HepG2 (cell line): ENCODE measurements around the gene RAP2A. TPM values are rescaled to one million over a fixed set of nuclear protein-coding genes. Genes with fewer than 3 reads are reported as not detected.

ENCODE experiments used
- POLR2AphosphoS5 ChIP-seq: IDR thresholded peaks from 2 replicates; pipeline ENCODE4 v1.6.1; 2012; ENCODE audit warnings: low read depth, low read length
- SIX4 ChIP-seq: sonication (generic); formaldehyde crosslinking; IDR thresholded peaks from 2 replicates; pipeline ENCODE4 v1.4.0; 2020; ENCODE audit warnings: missing genetic modification reagents
- ZBTB20 ChIP-seq: sonication (generic); formaldehyde crosslinking; IDR thresholded peaks from 2 replicates; pipeline ENCODE4 v1.8.1; 2023; ENCODE audit warnings: missing genetic modification reagents, low read depth, mild to moderate bottlenecking, borderline replicate concordance
- ZNF232 ChIP-seq: sonication (generic); formaldehyde crosslinking; IDR thresholded peaks from 2 replicates; pipeline ENCODE4 v1.4.0; 2020; ENCODE audit warnings: missing genetic modification reagents, borderline replicate concordance
- ZNF441 ChIP-seq: sonication (generic); formaldehyde crosslinking; IDR thresholded peaks from 2 replicates; pipeline ENCODE4 v1.7.0; 2021; ENCODE audit warnings: missing genetic modification reagents, borderline replicate concordance
- polyA plus RNA-seq, 8 experiments: library from polyadenylated mRNA; depleted of rRNA in 3 of 8; stranded (reverse) in 7 of 8; unstranded in 1 of 8; fragments of >200 nt; fragmentation: Illumina TruSeq in 4 of 8; extraction: Trizol in 4 of 8; gene quantifications; 2 replicates each; pipeline versions ENCODE4 v1.2.1 to v1.2.3, GENCODE V29; 2011 to 2016; ENCODE audit warnings: low read depth in 4 of 8, missing spikeins in 1 of 8, mixed read lengths in 1 of 8; ENCODE audit not compliant: insufficient read depth in 1 of 8
- total RNA-seq, 5 experiments: library from RNA; depleted of rRNA; stranded (reverse); fragments of >200 nt; fragmentation: Illumina TruSeq; extraction: Trizol; gene quantifications; 2 replicates each; pipeline ENCODE4 v1.2.3, GENCODE V29; 2016; ENCODE audit warnings: low read depth in 1 of 5
- TF ChIP-seq, protein P1 (sequence below): sonication (generic); formaldehyde crosslinking; IDR thresholded peaks from 2 replicates; pipeline ENCODE4 v1.9.0; 2022; ENCODE audit warnings: missing genetic modification reagents, mild to moderate bottlenecking, borderline replicate concordance
- TF ChIP-seq, protein P2 (sequence below): sonication (generic); formaldehyde crosslinking; IDR thresholded peaks from 2 replicates; pipeline ENCODE4 v1.9.0; 2021; ENCODE audit warnings: missing genetic modification reagents, mild to moderate bottlenecking, borderline replicate concordance
- TF ChIP-seq, protein P3 (sequence below): sonication (generic); formaldehyde crosslinking; IDR thresholded peaks from 2 replicates; pipeline ENCODE4 v1.4.0; 2020; ENCODE audit warnings: missing genetic modification reagents
- TF ChIP-seq, protein P4 (sequence below): sonication (generic); formaldehyde crosslinking; IDR thresholded peaks from 2 replicates; pipeline ENCODE4 v1.4.0; 2020; ENCODE audit warnings: missing genetic modification reagents, borderline replicate concordance
- TF ChIP-seq, protein P5 (sequence below): fragments of 450-650 bp; IDR thresholded peaks from 2 replicates; pipeline ENCODE4 v1.6.1; 2016
- TF ChIP-seq, protein P6 (sequence below): IDR thresholded peaks from 2 replicates; pipeline ENCODE4 v1.4.0; 2020; ENCODE audit warnings: mild to moderate bottlenecking, missing genetic modification reagents
- TF ChIP-seq, protein P7 (sequence below): sonication (generic); formaldehyde crosslinking; IDR thresholded peaks from 2 replicates; pipeline ENCODE4 v1.5.0; 2020; ENCODE audit warnings: mild to moderate bottlenecking, missing genetic modification reagents, moderate library complexity

RAP2A gene
- total and polyA plus RNA-seq, 2 of the 13 experiments (the other 11 are each of a cell fraction or from before 2014, with no cell fraction given), result 9.9 to 23.1 TPM

DNA sequence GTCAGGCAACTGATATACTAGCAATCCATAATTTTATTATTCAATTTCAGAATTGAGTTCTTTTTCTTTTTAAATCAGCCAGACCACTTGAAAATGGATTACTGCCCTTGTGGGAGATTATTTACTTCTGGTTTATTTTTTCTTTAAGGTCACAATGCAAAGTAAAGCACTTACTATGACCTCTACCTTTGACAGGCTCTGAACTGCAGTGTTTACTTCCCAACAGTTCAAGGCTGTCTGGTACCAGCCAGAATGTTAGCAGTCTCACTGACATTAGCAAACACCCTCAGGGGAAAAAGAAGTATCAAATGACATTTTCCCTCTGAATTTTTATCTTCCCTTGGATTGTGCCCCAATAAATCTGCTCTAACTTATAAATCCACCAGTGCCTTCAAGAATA, 57.5 kb downstream of the RAP2A start (continued):
- TF ChIP-seq ZNF232 (CRISPR knock-in tag) (peak; percentile 74), SIX4 (peak; percentile 93), POLR2AphosphoS5 (no peak), ZBTB20 (CRISPR knock-in tag) (0 out of 2 replicates have a peak, but pooled peaks have one; percentile 46), ZNF441 (CRISPR knock-in tag) (0 out of 2 replicates have a peak, but pooled peaks have one; percentile 23)
- TF ChIP-seq, protein P1, sequence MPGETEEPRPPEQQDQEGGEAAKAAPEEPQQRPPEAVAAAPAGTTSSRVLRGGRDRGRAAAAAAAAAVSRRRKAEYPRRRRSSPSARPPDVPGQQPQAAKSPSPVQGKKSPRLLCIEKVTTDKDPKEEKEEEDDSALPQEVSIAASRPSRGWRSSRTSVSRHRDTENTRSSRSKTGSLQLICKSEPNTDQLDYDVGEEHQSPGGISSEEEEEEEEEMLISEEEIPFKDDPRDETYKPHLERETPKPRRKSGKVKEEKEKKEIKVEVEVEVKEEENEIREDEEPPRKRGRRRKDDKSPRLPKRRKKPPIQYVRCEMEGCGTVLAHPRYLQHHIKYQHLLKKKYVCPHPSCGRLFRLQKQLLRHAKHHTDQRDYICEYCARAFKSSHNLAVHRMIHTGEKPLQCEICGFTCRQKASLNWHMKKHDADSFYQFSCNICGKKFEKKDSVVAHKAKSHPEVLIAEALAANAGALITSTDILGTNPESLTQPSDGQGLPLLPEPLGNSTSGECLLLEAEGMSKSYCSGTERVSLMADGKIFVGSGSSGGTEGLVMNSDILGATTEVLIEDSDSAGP (CRISPR knock-in tag), result no peak
- TF ChIP-seq, protein P2, sequence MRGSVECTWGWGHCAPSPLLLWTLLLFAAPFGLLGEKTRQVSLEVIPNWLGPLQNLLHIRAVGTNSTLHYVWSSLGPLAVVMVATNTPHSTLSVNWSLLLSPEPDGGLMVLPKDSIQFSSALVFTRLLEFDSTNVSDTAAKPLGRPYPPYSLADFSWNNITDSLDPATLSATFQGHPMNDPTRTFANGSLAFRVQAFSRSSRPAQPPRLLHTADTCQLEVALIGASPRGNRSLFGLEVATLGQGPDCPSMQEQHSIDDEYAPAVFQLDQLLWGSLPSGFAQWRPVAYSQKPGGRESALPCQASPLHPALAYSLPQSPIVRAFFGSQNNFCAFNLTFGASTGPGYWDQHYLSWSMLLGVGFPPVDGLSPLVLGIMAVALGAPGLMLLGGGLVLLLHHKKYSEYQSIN, result no peak
- TF ChIP-seq, protein P3, sequence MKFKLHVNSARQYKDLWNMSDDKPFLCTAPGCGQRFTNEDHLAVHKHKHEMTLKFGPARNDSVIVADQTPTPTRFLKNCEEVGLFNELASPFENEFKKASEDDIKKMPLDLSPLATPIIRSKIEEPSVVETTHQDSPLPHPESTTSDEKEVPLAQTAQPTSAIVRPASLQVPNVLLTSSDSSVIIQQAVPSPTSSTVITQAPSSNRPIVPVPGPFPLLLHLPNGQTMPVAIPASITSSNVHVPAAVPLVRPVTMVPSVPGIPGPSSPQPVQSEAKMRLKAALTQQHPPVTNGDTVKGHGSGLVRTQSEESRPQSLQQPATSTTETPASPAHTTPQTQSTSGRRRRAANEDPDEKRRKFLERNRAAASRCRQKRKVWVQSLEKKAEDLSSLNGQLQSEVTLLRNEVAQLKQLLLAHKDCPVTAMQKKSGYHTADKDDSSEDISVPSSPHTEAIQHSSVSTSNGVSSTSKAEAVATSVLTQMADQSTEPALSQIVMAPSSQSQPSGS (CRISPR knock-in tag), result peak; percentile 77; the same call in 1 of the 2 replicates
- TF ChIP-seq, protein P4, sequence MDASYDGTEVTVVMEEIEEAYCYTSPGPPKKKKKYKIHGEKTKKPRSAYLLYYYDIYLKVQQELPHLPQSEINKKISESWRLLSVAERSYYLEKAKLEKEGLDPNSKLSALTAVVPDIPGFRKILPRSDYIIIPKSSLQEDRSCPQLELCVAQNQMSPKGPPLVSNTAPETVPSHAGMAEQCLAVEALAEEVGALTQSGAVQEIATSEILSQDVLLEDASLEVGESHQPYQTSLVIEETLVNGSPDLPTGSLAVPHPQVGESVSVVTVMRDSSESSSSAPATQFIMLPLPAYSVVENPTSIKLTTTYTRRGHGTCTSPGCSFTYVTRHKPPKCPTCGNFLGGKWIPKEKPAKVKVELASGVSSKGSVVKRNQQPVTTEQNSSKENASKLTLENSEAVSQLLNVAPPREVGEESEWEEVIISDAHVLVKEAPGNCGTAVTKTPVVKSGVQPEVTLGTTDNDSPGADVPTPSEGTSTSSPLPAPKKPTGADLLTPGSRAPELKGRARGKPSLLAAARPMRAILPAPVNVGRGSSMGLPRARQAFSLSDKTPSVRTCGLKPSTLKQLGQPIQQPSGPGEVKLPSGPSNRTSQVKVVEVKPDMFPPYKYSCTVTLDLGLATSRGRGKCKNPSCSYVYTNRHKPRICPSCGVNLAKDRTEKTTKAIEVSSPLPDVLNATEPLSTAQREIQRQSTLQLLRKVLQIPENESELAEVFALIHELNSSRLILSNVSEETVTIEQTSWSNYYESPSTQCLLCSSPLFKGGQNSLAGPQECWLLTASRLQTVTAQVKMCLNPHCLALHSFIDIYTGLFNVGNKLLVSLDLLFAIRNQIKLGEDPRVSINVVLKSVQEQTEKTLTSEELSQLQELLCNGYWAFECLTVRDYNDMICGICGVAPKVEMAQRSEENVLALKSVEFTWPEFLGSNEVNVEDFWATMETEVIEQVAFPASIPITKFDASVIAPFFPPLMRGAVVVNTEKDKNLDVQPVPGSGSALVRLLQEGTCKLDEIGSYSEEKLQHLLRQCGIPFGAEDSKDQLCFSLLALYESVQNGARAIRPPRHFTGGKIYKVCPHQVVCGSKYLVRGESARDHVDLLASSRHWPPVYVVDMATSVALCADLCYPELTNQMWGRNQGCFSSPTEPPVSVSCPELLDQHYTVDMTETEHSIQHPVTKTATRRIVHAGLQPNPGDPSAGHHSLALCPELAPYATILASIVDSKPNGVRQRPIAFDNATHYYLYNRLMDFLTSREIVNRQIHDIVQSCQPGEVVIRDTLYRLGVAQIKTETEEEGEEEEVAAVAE (CRISPR knock-in tag), result peak; percentile 49; the same call in 1 of the 2 replicates
- TF ChIP-seq, protein P5, sequence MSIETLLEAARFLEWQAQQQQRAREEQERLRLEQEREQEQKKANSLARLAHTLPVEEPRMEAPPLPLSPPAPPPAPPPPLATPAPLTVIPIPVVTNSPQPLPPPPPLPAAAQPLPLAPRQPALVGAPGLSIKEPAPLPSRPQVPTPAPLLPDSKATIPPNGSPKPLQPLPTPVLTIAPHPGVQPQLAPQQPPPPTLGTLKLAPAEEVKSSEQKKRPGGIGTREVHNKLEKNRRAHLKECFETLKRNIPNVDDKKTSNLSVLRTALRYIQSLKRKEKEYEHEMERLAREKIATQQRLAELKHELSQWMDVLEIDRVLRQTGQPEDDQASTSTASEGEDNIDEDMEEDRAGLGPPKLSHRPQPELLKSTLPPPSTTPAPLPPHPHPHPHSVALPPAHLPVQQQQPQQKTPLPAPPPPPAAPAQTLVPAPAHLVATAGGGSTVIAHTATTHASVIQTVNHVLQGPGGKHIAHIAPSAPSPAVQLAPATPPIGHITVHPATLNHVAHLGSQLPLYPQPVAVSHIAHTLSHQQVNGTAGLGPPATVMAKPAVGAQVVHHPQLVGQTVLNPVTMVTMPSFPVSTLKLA, result no peak
- TF ChIP-seq, protein P6, sequence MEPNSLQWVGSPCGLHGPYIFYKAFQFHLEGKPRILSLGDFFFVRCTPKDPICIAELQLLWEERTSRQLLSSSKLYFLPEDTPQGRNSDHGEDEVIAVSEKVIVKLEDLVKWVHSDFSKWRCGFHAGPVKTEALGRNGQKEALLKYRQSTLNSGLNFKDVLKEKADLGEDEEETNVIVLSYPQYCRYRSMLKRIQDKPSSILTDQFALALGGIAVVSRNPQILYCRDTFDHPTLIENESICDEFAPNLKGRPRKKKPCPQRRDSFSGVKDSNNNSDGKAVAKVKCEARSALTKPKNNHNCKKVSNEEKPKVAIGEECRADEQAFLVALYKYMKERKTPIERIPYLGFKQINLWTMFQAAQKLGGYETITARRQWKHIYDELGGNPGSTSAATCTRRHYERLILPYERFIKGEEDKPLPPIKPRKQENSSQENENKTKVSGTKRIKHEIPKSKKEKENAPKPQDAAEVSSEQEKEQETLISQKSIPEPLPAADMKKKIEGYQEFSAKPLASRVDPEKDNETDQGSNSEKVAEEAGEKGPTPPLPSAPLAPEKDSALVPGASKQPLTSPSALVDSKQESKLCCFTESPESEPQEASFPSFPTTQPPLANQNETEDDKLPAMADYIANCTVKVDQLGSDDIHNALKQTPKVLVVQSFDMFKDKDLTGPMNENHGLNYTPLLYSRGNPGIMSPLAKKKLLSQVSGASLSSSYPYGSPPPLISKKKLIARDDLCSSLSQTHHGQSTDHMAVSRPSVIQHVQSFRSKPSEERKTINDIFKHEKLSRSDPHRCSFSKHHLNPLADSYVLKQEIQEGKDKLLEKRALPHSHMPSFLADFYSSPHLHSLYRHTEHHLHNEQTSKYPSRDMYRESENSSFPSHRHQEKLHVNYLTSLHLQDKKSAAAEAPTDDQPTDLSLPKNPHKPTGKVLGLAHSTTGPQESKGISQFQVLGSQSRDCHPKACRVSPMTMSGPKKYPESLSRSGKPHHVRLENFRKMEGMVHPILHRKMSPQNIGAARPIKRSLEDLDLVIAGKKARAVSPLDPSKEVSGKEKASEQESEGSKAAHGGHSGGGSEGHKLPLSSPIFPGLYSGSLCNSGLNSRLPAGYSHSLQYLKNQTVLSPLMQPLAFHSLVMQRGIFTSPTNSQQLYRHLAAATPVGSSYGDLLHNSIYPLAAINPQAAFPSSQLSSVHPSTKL (CRISPR knock-in tag), result peak; percentile 98
- TF ChIP-seq, protein P7, sequence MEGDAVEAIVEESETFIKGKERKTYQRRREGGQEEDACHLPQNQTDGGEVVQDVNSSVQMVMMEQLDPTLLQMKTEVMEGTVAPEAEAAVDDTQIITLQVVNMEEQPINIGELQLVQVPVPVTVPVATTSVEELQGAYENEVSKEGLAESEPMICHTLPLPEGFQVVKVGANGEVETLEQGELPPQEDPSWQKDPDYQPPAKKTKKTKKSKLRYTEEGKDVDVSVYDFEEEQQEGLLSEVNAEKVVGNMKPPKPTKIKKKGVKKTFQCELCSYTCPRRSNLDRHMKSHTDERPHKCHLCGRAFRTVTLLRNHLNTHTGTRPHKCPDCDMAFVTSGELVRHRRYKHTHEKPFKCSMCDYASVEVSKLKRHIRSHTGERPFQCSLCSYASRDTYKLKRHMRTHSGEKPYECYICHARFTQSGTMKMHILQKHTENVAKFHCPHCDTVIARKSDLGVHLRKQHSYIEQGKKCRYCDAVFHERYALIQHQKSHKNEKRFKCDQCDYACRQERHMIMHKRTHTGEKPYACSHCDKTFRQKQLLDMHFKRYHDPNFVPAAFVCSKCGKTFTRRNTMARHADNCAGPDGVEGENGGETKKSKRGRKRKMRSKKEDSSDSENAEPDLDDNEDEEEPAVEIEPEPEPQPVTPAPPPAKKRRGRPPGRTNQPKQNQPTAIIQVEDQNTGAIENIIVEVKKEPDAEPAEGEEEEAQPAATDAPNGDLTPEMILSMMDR, result no peak
